Stimulated activated naive CD4-positive, alpha-beta T cell treated with Interleukin-2 at 50 U/mL for 16 hours (primary cell): Measurements from ENCODE around the gene MACF1.
A peak's percentile ranks its signal among the peaks of the same experiment; 100 is the strongest.

ENCODE experiments used
- DNase-seq: peaks from one replicate; lab custom pipeline; 2025; lab: John Stamatoyannopoulos, UW

Gene MACF1

GRCh38 chr1:39266792-39267191, 62.3 kb downstream of the MACF1 start:
- no peak for DNase-seq

- peak; percentile 3 for DNase-seq
These were observed 63.7 kb downstream of the MACF1 start for GRCh38 chr1:39268112-39268581.

GRCh38 chr1:39268906-39269305, 64.4 kb downstream of the MACF1 start:
- DNase-seq, result no peak

DNA sequence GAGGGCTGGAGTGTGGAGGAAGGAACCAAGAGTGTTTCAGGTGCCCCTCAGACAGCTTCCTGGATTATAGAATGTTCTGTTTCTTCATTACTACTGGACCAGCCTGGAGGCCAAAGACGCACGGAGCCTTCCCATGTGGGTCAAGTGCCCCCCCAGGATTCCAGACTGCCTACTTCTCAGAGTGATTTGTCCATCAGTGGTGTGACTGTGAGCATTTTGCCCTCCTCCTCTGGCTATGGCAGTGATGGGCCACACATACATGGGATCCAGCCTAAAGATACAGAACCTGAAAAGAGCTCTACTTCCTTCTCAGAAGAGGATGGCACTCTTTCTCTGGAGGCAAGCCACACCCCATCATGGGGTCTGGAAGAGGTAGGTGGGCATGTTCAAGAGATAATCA, 64.9 kb downstream of the MACF1 start:
- DNase-seq, result no peak

DNA sequence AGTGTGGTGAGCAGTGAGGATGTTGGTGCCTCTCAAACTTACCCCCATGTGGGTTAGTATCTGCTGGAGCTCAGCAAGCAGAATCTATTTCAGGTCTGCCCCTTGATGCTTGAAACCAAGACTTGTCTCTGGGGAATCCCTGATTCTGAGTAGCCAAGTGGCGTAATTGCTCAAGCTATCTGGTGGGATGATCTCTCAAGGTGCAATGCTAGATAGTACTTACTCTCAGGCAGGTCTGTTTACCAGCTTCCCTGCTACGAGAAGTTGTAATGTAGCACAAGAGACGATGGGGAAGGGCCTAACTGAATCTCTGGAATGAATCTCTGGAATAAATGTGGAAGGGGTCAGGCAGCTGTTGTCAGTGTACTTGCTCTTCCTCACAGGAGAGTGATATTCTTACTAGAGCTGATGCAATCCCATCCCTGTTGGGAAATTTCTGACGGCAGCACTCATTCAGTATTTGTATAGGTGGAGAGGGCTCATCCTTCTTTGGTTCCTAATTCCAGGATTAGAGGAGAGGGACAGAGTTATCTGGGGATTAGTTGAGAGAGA, 65.4 kb downstream of the MACF1 start:
- no peak for DNase-seq

DNA sequence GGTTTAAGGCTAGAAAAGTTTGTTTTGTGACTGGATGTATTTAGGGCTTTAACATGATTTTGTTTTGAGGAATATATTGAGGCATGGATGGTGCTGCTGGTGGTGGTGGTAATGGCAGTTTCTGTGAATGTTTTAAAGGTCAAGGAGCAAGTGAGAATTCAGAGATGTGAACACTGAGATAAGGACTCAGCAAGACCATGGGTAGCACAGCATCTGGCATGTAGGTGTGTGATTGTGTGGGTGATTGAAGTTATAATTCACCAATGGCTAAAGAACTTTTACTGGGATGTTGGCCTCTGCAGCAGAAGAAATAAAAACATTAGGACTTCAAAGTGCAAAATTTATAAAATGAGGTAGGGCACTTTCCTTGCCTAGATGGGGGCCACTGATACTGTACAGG, 65.9 kb downstream of the MACF1 start:
- DNase-seq, result no peak

DNA sequence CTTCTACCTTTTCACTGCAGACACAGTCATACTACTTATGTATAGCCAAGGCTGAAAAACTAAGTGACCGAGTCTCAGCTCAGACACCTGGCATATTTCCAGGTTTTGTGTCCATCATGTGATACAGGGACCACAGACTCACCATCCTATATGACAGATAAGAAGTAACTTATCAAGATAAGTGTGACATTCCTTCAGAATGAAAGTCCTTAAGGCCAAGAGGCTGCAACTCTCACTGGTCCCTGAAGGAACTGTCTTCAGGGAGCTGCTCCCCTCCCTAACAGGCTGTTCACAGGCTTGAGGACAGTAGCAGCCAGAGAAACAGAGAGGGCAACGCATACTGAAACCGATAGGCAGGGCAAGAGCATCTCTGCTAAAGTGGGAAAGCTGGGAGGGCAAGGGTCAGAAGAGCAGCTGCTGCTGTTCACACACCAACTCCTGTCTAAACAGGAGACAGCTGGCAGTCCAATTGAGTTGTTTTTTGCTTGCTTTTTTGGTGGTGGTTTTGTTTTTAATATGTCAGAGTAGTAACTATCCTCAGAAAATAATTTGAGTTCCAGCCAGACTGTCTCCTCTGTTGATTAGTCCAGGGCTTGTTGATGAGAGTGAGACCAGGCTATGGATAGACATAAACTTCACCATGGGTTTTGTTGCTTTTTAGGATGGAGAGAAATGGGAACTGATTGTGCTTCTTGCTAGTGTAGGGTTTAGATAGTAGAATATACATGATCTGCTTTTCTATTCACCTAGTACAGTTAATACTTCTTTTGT, 67.7 kb downstream of the MACF1 start:
- DNase-seq, result no peak

GRCh38 chr1:39272798-39273469, 68.4 kb downstream of the MACF1 start:
- DNase-seq, result no peak

- DNase-seq, result no peak
These were observed 71.5 kb downstream of the MACF1 start for GRCh38 chr1:39275836-39276507.

GRCh38 chr1:39277879-39278278, 73.4 kb downstream of the MACF1 start:
- no peak for DNase-seq

GRCh38 chr1:39282537-39283216, 78.2 kb downstream of the MACF1 start:
- no peak for DNase-seq

DNA sequence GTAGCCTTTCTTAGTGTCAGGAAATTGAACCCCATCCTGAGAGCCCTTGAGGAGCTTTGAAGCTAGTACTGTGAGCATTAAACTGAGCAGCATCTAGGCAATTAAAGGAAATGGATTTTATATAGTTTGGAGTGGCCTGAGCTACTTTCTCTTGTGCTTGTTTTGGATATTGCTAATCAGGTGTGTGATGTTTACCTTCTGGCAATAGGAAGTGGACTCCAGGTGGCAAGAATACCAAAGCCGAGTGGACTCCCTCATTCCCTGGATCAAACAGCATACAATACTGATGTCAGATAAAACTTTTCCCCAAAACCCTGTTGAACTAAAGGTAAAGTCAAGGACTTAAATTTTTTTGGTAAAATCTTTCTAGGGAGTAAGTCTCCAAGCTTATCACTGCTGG, 79.4 kb downstream of the MACF1 start:
- no peak for DNase-seq

DNA sequence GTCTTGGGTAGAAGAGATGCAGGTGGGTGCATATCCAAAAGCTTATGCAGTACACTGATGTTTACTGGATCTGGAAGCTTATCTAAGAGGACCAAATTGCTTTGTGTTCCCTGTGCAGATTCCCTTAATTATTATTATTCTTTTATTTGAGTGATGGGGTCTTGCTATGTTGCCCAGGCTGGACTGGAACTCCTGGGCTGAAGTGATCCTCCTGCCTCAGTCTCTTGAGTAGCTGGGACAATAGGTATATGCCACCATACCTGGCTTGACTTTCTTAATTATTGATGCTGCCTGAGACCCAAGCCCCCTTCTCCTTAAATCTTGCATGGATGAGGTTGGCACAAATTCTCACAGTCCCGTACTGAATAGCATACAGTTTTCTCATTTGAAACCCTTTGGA, 83.0 kb downstream of the MACF1 start:
- no peak for DNase-seq

GRCh38 chr1:39288735-39289465, 84.4 kb downstream of the MACF1 start:
- no peak for DNase-seq

- no peak for DNase-seq
These were observed 87.9 kb downstream of the MACF1 start for GRCh38 chr1:39292401-39292800.

DNA sequence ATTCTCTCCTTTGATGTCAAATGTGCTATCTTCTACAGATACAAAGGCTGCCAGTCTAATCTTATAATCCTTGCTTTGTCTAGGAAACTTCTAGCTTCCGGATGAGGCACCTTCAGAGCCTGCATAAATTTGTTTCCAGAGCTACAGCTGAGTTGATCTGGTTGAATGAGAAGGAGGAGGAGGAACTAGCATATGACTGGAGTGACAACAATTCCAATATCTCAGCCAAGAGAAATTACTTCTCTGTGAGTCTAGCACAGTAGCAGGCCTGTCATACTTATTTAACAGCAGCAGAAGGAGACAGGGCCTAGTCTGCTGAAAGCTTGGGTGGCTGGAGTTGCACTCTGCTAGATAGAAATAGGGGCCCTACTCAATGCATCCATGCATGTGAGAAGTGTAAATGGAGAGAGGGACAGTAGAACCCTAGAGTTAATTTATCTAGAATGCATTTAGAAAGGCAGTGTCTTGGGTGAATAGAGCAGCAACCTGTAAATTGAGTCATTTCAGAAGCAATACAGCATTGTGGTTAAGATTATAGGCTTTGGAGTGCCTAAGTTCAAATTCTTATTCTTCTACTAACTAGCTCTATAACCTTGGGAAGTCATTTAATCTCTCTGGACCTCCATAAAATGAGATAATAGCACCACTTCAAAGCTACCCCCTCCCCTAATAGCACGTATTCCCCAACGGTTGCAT, 89.0 kb downstream of the MACF1 start:
- DNase-seq, result no peak

DNA sequence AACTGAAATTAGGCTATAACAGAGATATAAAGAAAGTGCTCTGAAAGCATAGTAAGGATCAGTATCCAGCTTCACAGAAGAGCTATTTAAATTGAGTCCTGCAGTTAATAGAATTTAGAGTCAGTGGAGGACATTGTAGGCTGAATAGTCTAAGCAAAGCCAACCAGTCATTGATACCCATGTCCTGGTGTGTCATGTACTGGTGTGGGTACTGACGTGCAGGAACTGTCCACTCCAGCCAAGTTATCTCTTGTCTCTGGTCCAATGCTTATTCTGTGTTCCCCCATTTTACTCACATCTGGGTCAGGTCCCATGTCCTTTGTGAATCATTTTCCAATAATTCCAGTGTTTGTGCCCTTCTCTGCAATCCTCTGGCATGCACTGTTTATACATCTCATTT, 90.0 kb downstream of the MACF1 start:
- DNase-seq, result no peak

GRCh38 chr1:39295901-39296300, 91.4 kb downstream of the MACF1 start:
- DNase-seq, result no peak

DNA sequence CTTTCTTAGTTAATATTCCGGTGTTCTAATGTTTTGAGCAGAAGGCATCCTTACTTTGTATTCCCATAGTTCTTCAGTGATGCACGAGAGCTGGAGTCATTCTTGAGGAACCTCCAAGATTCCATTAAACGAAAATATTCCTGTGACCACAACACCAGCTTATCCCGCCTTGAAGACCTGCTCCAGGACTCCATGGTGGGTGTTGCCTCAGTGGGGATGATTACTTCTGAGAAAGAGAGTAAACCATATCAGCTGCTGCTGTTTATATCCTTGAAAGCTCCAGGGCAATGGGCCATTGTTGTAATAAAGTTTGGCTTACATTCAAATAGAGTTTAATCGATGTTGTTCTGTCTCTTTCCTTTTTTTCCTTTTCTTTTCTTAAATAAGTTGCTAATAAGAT, 93.1 kb downstream of the MACF1 start:
- DNase-seq, result no peak

DNA sequence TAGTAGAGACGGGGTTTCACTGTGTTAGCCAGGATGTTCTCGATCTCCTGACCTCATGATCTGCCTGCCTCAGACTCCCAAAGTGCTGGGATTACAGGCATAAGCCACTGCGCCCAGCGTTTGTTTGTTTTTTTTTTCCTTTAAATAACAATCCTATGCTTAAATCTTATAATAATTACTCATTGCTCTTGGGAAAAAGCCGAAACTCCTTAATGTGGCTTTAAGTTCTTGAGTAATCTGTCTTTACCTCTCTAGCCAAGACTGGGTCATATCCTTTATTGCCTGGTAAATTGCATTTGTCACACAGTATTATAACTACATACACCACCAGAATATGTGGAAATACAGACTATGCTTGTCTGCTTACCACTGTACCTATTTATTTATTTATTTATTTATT, 97.1 kb downstream of the MACF1 start:
- no peak for DNase-seq

DNA sequence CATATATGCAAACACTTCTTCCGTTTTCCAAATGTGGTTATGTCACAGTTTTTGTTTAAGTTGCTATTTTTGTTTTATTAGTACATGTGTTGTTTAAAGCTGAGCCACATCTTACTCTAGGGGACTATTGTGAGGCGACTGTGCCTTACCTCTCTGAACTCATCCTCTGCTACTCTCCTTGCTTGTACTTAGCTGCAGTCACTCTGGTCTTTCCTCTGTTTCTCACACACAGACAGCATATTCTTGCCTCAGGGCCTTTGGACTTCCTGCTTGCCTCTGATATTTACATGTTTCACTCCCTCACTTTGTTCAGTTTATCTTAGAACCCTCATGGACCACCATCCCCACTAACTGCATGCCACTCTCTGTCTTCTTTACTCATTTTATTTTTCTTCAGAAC, 101.1 kb downstream of the MACF1 start:
- no peak for DNase-seq
